ENCODE results near the gene AK5.

The AK5 gene

DNA sequence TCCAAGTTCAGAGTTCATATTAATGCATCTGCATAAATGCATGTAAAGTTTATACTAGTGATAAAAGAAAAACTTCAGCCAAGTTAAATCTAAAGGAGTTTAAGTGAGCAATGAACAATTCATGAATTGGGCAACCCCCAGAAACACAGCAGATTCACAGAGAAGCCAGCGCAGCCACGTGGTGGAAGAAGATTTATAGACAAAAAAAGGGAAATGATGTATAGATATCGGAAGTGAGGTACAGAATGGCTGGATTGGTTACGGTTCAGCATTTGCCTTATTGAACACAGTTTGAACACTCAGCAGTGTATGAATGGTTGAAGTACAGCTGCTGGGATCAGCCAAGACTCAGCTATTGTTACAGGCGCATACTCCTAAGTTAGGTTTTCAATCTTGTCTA is 5.7 kb downstream of the AK5 start:
- DNase-seq: peak in 2 of 4 experiments; percentile 8 to 10

DNA sequence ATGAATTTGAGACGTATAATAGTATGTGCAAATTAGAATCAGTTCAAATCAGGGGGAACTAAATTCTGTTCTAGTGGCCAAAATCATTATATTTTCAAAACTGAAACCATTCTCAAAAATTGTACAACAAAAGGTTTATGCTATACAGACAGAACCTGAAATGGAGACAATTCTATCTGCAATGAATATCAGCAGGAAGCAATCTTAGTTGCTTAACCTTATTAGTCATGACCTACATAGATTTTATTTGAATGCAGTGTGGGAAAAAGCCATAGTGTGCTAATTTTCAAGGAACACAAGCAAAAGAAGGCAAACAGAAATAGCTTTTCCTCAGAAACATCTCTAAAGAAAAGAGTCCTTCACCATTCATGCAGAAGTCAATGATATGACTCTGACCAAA is 6.5 kb downstream of the AK5 start:
- peak in 2 of 4 experiments; percentile 33 to 43 for DNase-seq

DNA sequence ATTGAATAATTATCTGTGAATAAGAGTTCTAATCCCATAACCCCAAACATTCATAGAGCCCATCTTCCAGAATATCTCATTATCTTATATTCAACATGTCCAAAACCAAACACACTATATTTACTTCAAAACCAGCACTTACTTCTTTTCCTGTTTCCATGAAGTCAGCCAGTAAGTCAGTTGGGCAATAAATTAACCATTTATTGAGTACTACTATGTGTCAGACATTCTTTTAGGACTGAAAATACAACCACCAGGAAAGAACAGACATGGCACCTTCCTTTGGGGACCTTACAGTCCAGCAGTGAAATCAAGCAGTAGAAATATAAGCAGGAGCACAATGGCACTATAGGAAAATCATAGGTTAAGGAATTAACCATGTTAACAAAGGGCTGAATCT is 8.8 kb downstream of the AK5 start:
- no peak for DNase-seq

DNA sequence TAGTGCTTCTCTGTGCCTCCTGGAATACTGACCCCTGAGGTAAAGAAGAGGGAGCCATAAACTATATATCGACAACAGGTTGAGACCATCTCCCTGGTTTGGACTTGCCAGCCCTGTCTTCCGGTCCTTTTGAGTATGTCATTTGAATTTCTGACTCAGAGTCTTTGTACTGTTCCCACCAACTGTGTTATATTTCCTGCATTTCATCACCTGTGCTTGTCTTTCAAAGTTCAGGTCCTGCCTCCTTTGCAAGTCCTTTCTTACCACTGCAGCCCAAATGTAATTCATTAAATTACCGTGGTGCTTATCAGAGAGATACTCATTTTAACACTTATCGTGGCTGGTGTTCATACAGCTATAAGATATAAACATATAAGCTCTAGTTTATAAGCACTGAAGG is 10.7 kb downstream of the AK5 start:
- DNase-seq: no peak

DNA sequence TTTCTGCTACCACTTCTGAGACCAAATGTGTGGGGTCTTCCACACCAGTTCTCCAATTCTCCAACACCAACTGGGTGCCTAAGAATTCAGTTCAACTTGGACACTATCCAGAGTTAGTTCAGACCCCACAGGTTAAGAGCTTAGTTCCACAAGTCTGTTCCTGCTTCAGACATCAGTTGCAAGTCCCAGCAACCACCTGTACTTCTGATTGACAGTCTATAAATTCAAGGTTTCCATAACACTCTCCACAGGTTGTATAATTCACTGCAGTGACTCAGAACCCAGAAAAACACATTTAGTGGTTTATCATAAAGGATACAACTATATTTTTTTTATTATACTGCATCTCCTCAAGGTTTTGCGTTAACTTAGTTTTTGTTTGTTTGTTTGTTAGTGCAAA is 18.7 kb downstream of the AK5 start:
- DNase-seq: no peak

DNA sequence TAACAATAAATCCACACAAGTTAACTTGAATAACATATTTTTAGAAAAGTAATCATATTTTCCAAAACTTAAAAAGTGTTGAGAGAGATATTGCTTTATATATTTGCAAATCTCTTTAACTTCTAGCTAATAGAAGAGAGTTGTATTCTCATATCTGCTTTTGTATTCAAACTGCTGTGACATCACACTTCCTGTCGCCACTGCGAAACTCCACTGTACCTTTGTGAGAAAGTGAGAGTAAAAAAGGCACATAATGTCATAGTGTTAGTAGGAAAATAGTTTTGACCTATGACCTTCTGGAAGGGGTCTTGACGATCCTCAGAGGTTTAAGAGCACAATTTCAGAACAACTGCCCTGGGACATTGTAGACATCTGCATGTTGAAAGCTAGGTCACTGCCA is 21.6 kb downstream of the AK5 start:
- DNase-seq: no peak

DNA sequence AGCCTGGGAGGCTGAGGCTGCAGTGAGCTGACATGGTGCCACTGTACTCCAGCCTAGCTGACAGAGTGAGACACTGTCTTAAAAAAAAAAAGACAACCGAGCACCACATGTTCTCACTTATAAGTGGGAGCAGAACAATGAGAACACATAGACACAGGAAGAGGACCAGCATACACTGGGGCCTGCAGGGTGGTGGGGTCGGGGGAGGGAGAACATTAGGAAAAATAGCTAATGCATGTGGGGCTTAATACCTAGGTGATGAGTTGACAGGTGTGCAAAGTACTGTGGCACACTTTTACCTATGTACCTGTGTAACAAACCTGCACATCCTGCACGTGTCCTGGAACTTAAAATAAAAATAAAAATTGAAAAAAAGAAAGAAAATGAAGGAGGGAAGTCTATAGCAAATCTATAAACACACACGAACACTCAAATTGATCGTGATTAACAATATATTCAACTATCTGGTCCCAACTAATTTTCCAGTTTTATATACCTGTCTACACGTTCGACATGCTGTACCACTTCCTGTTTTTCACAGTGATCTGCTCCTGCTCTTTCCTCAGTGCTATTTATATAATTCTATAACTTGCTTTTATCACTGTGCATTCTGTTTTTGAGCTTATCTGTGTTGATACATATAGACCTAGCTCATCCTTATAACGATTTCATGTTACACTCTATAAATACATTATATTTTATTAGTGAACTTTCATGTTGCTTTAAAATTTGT is 27.2 kb downstream of the AK5 start:
- no peak for DNase-seq

DNA sequence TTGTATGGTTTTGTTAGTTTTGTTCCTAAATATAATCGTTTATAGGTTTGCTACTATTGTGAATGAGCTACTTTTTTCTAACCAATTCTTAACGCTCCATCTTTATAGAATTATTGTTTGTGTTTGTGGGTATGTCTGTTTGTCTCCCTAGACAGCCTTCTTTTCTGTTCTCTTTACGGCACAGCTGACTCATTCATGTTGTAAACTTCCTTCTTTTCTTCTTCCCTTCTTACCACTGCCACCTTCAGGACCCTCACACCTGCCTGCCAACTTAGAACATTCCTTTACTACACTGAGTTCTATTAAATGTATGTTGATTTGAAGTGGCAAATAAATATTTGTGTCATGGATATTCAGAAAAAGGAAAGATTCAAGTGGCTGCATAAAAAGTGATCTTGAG is 29.1 kb downstream of the AK5 start:
- DNase-seq: peak in 2 of 4 experiments; percentile 1 to 24

DNA sequence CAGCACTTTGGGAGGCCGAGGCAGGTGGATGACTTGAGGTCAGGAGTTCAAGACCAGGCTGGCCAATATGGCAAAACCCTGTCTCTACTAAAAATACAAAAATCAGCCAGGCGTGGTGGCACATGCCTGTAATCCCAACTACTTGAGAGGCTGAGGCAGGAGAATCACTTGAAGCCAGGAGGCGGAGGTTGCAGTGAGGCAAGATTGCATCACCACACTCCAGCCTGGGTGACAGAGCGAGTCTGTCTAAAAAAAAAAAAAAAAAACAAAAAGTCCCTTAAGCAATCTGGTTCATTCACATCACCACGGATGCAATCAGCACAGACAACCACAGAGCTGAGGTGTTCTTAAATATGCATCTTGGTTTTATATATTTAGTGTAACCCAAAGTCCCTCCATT is 30.5 kb downstream of the AK5 start:
- peak; percentile 25 to 60 (median 57) for DNase-seq

DNA sequence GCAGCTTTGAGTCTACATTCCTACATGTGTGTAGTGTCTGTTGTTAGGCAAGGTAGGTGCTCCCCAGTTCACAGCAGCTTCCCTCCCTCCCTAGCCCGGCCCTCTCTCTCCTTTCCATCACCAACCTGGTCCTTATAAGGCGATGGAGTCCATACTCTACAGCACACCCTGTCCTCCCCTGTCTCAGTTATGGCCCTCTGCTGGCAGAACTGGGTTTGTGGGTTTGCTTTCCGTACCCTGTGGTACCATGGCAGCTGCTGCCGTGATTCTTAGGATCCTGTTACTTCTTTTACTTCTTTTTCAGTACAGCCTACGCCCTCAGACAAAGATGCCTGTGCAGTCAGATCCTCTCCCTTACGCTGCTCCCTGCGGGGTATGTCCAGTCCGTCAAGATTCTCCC is 31.7 kb downstream of the AK5 start:
- peak; percentile 23 to 59 (median 40) for DNase-seq

DNA sequence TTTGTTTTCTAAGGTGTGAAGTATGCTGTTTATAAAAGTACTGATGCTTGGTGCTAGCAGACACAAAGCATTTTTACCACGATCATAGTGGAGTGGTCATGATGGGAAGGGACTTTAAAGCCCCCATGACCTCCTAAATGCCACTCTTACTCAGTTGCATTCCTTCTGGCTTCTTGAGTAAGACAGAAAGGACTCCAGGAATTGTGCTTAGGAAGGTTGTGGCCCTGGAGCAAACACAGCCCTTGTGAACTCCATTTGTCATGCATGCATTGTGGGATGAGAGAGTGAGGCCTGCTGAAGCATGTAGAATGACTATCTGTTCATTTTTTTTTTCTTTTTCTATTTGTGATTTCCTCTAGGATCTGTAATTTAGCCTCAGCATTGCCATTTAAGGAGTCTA is 34.2 kb downstream of the AK5 start:
- DNase-seq: no peak

DNA sequence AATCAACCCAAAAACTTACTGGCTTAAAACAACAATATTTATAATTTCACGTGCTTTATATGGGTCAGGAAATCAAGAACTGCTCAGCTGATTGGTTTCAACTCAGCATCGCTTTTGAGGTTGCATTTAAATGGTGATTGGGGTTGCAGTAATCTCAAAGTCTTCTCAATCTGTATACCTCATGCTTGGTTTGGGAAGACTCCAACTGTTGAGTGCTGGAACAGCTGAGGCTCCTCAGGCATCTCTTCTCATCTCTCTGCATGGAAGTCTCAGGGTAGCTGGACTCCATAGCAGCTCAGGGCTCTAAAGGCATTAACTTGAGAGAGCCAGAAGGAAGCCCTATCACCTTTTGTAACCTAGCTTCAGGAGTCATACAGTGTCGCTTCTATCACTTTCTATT is 35.1 kb downstream of the AK5 start:
- DNase-seq: no peak

DNA sequence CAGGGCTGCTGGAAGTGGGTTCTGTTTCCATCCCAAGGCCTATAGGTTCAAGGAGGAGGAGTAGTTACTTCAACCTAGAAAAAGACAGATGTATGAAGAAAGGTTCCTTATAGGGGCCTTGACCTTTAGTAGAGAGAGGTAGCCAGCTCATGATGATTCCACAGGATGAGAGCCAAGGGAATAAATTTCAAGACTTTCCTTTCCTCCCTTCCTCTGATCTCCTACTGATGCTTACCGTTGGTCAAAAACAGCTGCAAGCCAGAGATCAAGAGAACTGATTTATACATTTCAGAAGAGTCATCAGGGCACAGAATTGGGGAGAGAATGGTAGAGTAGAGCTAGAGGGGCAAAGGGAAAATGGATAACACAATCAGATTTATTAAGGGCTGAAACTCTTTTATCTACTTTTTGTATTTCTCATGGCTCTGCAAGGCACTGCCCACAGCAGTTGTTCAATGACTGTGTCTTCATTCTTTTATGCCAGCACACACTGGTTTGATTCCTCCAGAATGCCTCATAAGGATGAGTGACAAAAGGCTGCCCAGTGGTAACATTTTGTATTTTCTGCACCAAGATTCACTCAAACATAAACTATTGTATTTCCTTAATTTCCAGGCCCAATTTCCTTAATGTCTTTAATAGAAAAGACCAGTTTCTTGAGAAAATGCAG is 37.4 kb downstream of the AK5 start:
- DNase-seq: no peak

DNA sequence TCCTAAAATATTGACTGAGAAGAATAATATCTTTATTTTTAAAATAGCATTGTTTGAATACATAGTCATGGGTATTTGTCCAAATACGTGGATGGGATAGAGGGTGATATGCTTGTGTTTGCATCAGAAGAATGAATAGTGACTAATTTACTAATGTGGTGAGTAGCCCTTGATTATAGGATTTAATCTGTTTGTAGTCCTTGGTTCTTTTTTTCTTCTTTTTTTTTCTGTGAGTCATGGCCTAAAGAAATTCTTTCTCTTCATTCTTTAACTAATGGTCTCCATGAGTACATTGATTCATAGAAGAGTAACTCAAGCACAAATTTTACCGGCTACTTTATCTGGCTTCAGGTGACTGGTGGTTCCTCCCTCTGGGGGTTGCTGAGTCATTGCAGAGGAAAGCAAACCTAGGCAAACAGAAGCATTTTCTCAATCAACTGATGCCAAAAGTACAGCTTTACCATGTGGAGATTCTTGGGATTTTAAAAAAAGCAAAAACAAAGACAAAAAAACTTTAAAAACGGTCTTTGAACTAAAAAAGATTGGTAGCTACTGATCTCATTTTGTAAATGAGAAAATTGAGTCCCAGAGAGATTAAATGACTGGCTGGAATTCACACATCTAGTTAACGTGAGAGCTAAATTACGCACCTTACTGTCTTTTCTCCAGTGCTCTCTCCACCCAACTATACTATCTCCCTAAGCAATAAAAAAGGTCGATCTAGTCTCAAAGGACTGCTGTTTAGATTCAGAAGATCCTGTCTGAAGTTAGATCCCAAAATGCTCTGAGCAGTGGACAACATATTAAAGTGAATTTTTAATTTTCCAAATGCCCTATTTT is 40.5 kb downstream of the AK5 start:
- no peak for DNase-seq

DNA sequence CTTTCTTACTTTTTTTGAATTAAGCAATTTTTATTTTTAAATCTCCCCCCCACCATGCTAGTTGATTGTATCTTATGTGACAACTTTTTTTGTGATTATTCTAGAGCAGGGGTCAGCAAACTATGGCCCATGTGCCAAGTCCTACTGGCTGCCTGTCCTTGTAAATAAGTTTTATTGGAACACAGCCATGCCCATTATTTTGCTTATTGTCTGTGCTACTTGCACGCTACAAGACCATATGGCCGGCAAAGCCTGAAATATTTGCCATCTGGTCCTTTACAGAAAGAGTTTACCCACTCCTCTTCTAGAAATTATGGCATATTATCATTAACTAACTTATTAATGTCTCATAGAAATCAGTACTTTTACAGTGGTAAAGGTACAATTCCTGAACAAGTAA is 51.7 kb downstream of the AK5 start:
- DNase-seq: no peak

DNA sequence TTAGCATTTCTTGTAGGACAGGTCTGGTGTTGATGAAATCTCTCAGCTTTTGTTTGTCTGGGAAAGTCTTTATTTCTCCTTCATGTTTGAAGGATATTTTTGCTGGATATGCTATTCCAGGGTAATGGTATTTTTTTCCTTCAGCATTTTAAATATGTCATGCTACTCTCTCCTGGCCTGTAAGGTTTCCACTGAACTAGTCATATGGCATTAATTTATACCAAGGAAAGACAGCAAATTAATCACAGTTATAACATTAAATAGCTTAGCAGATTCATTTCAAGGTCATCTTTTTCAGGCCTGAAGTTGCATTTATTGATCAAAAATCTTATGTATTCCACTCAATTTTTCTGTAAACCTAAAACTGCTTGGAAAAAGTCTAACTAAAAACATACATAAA is 54.9 kb downstream of the AK5 start:
- DNase-seq: no peak

DNA sequence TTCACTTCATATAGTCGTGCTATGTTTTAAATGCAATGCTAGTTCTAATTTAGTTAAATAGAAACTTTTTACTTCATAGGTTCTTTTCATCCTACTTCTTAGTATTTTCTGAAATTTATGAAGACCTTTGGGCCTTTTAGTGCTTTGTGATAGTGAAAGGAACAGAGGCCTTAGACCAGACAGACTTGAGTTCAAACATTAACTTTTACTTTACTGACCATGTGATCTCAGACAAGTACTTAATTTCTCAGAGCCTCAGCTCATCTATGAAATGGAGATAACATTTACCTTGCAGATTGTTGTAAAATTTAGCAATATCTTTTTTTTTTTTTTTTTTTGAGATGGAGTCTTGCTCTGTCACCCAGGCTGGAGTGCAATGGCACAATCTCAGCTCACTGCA is 57.5 kb downstream of the AK5 start:
- no peak for DNase-seq

DNA sequence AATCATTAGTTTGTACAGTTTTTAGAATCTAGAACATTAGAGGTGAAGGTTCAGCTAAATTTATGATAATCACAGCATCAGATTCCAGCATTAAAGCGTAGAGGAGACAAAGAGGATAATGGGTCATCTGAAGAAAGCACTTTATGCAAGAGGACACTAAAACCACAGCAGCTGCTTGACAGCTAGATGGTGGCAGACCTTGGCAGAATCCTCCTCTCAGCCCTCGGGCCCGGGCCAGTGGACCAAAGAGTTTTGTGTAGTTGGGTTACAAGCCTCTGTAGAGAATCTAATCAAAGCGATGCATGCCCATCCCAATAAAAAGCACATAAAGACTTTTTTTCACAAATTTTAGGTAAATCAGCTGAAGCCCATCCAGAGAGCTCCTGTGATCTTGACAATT is 59.4 kb downstream of the AK5 start:
- DNase-seq: no peak

DNA sequence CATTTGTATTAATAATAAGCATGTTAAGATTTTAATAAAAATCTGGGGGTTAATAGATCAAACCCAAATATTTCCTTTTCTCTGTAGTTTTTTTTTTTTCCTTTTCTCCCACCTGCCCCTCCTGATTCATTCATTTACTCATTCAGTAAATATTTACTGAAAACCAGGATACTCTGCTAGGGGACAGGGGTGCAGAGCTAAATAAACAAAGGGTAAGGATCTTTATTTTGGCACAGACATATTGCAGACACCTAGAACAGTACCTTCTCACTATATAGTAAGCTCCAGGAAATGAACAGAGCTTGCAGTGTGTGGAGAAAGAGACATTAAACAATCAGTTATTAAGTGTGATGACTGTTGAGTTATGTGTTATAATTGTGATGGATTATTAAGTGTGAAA is 60.9 kb downstream of the AK5 start:
- DNase-seq: no peak

DNA sequence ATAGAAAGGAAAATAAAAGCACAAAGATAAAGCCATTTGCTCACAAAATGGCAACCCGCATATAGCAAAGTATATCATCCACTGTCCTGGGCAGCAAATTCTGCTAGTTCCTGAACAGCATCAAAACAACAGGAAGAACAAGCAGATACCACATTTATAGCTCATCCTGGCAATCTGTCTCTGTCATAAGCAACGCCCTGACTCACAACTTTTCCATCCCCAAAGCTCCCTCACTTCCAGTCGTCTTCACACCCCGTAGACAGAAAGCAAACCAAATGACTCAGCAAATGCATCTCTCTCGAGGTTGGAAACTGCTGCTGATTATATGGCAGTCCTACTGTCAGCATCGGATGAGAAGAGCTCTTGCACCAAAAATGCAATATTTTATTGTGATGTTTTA is 65.8 kb downstream of the AK5 start:
- peak in 2 of 4 experiments; percentile 10 to 21 for DNase-seq

DNA sequence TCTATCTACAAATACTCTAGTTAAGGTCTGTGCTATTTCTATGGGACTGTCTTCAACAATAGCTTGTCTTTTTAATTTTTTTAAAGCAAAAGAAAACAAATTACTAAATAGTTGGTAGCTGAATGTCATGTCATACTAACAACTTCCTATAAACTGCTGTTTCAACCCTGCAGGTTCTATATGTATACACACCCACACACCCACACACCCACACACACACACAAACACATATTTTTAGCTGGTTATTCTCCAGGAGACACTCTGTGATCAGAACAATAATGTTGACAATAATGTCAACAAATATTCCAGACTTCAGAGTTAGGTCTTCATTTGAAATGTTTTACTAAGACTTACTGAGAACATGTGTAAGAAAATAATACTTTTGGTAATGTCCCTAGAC is 66.7 kb downstream of the AK5 start:
- peak; percentile 8 to 53 (median 34) for DNase-seq

DNA sequence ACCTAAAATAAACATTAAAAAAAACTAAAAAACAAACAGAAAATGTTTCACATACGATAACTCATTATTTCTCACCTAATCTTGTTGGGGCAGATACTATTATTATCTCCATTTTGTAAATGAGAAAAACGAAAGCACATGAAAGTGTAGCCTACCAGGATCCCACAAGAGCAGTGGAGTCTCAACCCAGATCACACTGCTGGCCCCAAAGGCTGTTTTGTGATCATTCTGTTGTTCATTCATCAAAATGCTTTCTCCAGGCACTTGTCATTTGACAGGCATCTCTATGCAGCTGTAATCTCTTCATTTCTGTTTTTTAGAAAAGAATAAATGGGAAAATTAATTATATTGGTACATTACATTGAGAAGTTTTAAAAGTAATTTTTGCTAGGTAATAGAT is 67.5 kb downstream of the AK5 start:
- no peak for DNase-seq

DNA sequence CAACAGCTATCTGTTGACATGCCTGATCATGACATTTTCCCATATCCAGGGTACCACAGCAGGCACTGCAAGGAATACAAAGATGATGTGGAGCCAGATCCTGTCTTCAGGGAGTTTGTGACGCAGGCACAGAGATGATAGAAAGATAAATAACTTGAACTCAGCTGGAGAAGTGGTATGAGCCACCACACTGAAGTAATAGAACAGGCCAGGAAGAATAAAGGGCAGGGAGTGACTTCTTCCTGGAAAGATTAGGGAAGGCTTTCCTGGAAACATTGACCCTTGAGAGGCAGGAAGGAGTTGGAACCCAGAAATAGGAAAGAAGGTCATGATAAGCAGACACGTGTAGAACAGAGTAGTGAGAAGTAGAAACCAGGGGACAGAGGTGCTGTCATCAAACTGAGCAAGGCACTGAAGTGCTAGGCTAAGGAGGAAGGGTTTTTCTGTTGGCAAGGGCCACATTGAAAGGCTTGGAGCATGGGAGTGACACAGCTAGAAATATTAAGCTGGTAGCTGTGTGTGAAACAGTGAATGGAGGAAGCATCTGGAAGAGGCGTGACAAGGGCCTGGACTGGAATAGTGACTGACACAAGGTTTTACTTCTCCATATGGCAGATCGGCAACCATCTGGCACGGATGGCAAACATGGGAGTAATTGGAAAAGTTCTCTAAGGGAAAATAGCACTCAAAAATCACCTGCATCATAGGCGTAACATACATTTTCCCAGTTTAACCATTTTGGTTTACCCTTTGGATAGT is 68.4 kb downstream of the AK5 start:
- peak; percentile 43 to 64 (median 58) for DNase-seq
